Measurements from ENCODE around the gene PELI3.

PELI3 gene

DNA sequence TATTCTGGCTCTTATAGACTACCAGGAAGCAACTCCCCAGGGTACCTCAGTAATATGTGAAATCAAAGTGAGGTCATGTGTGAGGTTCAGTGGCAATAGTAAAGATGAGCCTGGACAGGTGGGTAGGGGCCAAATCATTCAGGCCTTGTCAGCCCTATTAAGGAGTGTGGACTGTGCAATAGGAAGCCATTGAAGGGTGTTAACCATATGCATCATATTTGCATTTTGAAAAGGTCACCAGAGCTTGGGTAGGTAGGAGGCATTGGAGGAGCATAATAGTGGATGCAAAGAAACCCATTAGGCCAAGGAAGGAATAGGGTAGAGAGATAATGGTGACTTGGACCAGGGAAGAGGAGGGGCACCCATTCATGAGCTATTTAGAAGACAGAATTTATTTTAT lies 19.7 kb upstream of the PELI3 start:
- Histone ChIP-seq H3K4me3 (ENCODE audit: low read depth, low read length) (no peak overlapping the region), H3K27me3 (replicated peaks) (peaks cover 2% of the 10 kb centered on the region), H3K36me3 (replicated peaks) (no peaks in the 10 kb centered on the region), H3K27ac (no peak overlapping the region)
- in situ Hi-C loops (cut with HindIII; ENCODE audit: low pct_ligation_motif_present, low sequenced_read_pairs), result no loop called here
- no peak for DNase-seq
- TF ChIP-seq, protein P1, sequence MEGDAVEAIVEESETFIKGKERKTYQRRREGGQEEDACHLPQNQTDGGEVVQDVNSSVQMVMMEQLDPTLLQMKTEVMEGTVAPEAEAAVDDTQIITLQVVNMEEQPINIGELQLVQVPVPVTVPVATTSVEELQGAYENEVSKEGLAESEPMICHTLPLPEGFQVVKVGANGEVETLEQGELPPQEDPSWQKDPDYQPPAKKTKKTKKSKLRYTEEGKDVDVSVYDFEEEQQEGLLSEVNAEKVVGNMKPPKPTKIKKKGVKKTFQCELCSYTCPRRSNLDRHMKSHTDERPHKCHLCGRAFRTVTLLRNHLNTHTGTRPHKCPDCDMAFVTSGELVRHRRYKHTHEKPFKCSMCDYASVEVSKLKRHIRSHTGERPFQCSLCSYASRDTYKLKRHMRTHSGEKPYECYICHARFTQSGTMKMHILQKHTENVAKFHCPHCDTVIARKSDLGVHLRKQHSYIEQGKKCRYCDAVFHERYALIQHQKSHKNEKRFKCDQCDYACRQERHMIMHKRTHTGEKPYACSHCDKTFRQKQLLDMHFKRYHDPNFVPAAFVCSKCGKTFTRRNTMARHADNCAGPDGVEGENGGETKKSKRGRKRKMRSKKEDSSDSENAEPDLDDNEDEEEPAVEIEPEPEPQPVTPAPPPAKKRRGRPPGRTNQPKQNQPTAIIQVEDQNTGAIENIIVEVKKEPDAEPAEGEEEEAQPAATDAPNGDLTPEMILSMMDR (IDR thresholded peaks at IDR 0.05; ENCODE audit: low read depth, low read length, missing control alignments), result no peak

DNA sequence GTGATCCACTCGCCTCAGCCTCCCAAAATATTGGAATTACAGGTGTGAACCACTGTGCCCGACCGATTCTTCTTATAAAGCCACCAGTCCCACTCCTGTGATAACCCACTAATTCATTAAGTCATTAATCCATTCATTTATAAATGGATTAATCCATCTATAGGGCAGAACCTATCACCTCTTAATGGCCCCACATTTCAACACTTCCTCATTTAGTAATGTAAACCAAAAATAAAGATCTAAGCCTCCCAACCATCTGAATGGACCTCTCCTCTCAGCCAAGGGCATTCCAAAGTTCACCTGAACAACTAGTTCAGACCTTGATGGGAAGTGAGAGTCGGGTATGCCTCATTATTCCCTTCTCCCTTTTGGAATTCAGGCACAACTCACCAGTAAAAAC lies 18.2 kb upstream of the PELI3 start:
- no peak overlapping the region for H3K27ac ChIP-seq
- in situ Hi-C loops (cut with HindIII; ENCODE audit: low pct_ligation_motif_present, low sequenced_read_pairs), result no loop called here
- H3K36me3 ChIP-seq (replicated peaks), result no peaks in the 10 kb centered on the region
- no peak for DNase-seq
- H3K4me3 ChIP-seq (ENCODE audit: low read depth, low read length), result no peak overlapping the region
- TF ChIP-seq, protein P1 (IDR thresholded peaks at IDR 0.05; ENCODE audit: low read depth, low read length, missing control alignments), result no peak
- H3K27me3 ChIP-seq (replicated peaks), result peaks cover 2% of the 10 kb centered on the region

DNA sequence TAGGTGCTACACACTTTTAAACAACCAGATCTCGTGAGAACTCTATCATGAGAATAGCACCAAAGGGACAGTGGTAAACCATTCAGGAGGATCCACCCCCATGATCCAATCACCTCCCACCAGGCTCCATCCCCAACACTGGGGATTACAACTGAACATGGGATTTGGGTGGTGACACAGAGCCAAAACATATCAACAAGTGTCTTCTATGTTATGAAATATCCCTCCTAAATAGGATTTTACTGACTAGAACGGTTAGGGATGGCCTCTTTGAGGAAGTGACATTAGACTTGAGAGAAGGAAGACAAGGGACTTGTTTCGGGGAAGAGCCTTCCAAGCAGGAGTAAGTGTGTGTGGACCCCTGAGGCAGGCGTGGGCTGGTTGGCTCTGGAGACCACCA lies 16.1 kb upstream of the PELI3 start:
- H3K36me3 ChIP-seq (replicated peaks), result no peaks in the 10 kb centered on the region
- peaks cover 2% of the 10 kb centered on the region for H3K27me3 ChIP-seq (replicated peaks)
- in situ Hi-C loops (cut with HindIII; ENCODE audit: low pct_ligation_motif_present, low sequenced_read_pairs), result no loop called here
- H3K27ac ChIP-seq, result no peak overlapping the region
- H3K4me3 ChIP-seq (ENCODE audit: low read depth, low read length), result no peak overlapping the region
- no peak for DNase-seq
- TF ChIP-seq, protein P1 (IDR thresholded peaks at IDR 0.05; ENCODE audit: low read depth, low read length, missing control alignments), result no peak

DNA sequence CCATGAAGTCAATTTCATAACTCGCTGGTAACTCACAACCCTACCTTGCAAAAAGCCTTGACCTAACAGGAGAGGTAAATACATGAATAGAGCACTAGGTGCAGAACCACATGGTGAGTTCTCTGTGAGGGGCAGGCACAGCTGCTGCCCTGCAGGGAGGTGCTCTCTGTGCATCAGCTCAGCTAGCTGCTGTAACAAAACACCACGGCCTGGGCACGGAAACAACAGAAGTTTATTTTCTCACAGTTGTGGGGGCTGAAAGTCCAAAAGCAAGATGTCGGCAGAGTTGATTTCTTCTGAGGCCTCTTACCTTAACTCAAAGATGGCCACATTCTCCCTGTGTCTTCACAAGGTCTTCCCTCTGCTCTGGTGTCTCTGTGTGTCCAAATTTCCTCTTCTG lies 15.0 kb upstream of the PELI3 start:
- Histone ChIP-seq H3K27ac (no peak overlapping the region), H3K27me3 (replicated peaks) (peaks cover 2% of the 10 kb centered on the region), H3K4me3 (ENCODE audit: low read depth, low read length) (no peak overlapping the region), H3K36me3 (replicated peaks) (no peaks in the 10 kb centered on the region)
- DNase-seq, result no peak
- in situ Hi-C loops (cut with HindIII; ENCODE audit: low pct_ligation_motif_present, low sequenced_read_pairs), result no loop called here
- TF ChIP-seq, protein P1 (IDR thresholded peaks at IDR 0.05; ENCODE audit: low read depth, low read length, missing control alignments), result no peak

DNA sequence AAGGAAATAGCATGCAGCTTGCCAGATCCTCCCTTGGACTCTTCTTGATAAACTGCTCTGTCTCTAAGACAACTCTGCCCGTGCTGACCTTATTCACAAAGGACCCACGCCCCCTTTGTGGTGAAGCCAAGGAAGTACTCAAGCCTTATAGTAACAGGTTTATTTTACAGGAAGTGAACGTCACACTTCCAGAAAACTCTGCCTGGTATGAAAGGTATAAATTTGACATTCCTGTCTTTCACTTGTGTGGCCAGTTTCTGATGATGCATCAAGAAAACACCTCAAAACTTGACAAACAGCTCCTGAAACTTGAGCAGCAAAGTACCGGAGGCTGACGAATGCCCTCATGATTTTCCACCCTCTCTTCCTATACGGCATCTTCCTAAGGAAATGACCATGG lies 12.5 kb upstream of the PELI3 start:
- in situ Hi-C loops (cut with HindIII; ENCODE audit: low pct_ligation_motif_present, low sequenced_read_pairs), result no loop called here
- no peak for DNase-seq
- TF ChIP-seq, protein P1 (IDR thresholded peaks at IDR 0.05; ENCODE audit: low read depth, low read length, missing control alignments), result no peak
- Histone ChIP-seq H3K4me3 (ENCODE audit: low read depth, low read length) (no peak overlapping the region), H3K27me3 (replicated peaks) (peaks cover 2% of the 10 kb centered on the region), H3K36me3 (replicated peaks) (no peaks in the 10 kb centered on the region), H3K27ac (no peak overlapping the region)

DNA sequence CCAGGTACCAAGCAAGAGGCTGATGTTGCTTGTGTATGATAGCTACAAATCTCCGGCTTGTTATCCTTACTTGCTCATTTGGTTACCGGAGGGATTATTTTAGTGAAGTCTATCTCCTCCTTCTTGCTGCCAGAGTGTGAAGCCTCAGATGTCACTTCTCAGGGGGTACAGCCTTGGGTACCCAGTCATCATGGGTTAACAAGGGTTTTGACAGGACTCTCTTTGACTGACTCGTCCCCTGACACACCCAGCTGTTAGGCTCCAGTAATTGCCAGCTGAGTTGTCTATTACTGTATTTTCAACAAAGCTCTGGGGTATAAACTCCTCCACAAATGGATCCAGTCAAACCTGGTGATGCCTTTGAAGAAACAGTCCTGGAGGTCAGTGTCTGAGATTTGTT lies 11.9 kb upstream of the PELI3 start:
- TF ChIP-seq, protein P1 (IDR thresholded peaks at IDR 0.05; ENCODE audit: low read depth, low read length, missing control alignments), result no peak
- Histone ChIP-seq H3K36me3 (replicated peaks) (no peaks in the 10 kb centered on the region), H3K4me3 (ENCODE audit: low read depth, low read length) (no peak overlapping the region), H3K27me3 (replicated peaks) (peaks cover 2% of the 10 kb centered on the region), H3K27ac (no peak overlapping the region)
- DNase-seq, result no peak
- in situ Hi-C loops (cut with HindIII; ENCODE audit: low pct_ligation_motif_present, low sequenced_read_pairs), result no loop called here

All from brain microvascular endothelial cell (primary cell).